Fibroblast of villous mesenchyme (primary cell): Measurements from ENCODE around the gene ZNF485. TPM values are rescaled to one million over a fixed set of nuclear protein-coding genes. Genes with fewer than 3 reads are reported as not detected.
A peak's percentile ranks its signal among the peaks of the same experiment; 100 is the strongest.
"Not testable (repeated sequence)": the region's sequence is repeated elsewhere in the genome, so short reads cannot be mapped to it uniquely, and the experiment has no call there.

Experiments
- DNase-seq: peaks from one replicate; pipeline ENCODE4 v3.0.0-alpha.2; 2010; ENCODE audit warnings: low read depth
- H3K4me3 ChIP-seq: 2 replicates; pipeline ENCODE4 v1.5.1; 2011; ENCODE audit warnings: low read depth, mild to moderate bottlenecking, low read length
- total RNA-seq: library from RNA; depleted of rRNA; stranded (reverse); fragments of >200 nt; gene quantifications from 2 replicates; pipeline ENCODE4 v1.2.3, GENCODE V29; 2012
- TF ChIP-seq, protein P1 (sequence below): IDR thresholded peaks from 2 replicates; pipeline ENCODE4 v1.5.1; 2012; ENCODE audit warnings: low read depth, mild to moderate bottlenecking, low read length; ENCODE audit not compliant: insufficient read depth

ZNF485 gene
- total RNA-seq, 1 donor, result 3.5 TPM

GRCh38 chr10:43591303-43591904 is 14.8 kb upstream of the ZNF485 start:
- no peak overlapping the region for H3K4me3 ChIP-seq
- no peak for DNase-seq
- TF ChIP-seq, protein P1, sequence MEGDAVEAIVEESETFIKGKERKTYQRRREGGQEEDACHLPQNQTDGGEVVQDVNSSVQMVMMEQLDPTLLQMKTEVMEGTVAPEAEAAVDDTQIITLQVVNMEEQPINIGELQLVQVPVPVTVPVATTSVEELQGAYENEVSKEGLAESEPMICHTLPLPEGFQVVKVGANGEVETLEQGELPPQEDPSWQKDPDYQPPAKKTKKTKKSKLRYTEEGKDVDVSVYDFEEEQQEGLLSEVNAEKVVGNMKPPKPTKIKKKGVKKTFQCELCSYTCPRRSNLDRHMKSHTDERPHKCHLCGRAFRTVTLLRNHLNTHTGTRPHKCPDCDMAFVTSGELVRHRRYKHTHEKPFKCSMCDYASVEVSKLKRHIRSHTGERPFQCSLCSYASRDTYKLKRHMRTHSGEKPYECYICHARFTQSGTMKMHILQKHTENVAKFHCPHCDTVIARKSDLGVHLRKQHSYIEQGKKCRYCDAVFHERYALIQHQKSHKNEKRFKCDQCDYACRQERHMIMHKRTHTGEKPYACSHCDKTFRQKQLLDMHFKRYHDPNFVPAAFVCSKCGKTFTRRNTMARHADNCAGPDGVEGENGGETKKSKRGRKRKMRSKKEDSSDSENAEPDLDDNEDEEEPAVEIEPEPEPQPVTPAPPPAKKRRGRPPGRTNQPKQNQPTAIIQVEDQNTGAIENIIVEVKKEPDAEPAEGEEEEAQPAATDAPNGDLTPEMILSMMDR, result no peak

DNA sequence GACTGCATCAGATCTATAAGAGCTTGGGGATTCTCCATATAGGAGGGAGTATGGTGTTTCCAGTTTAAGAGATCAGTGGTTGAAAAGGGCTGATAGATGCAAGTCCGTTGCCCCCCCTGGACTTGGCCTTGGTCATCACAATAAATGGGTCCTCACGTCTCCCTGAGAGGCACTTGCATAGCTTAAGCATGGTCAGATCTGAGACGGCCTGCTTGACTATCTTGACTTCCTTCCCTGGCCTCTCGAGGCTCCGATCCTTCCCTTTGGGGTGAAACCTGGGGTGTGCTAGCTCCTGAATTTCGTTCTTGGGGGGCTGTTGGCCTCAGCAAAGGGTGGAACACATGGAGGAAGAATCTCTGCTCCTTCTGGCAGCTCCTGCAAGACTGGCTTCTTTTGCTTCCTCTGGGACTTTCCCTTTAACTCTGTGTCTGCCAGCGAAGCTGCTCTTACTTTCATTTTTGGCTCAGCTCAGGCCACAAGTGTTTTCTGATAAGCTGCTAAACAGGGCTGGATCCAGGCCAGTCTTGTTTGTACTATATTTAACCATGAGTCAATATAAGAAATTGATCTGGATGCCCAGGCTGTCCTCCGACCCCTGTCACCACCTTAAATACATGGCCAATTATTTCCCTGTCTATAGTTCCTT is 11.2 kb upstream of the ZNF485 start:
- peak; percentile 62 for DNase-seq
- H3K4me3 ChIP-seq, result peak overlapping the region; percentile 45
- TF ChIP-seq, protein P1, result no peak

GRCh38 chr10:43595739-43596298 is 10.4 kb upstream of the ZNF485 start:
- DNase-seq, result no peak
- TF ChIP-seq, protein P1, result no peak
- H3K4me3 ChIP-seq, result no peak overlapping the region

GRCh38 chr10:43596546-43596945 is 9.7 kb upstream of the ZNF485 start:
- H3K4me3 ChIP-seq, result no peak overlapping the region
- TF ChIP-seq, protein P1, result no peak
- no peak for DNase-seq

- TF ChIP-seq, protein P1, result no peak
- peak; percentile 35 for DNase-seq
These were observed 7.8 kb upstream of the ZNF485 start for GRCh38 chr10:43598446-43598845.

GRCh38 chr10:43599333-43599732 is 6.9 kb upstream of the ZNF485 start:
- H3K4me3 ChIP-seq, result no peak overlapping the region
- TF ChIP-seq, protein P1, result no peak
- no peak for DNase-seq

More at GRCh38 chr10:43598446-43598845, 7.8 kb upstream of the ZNF485 start:
- no peak overlapping the region for H3K4me3 ChIP-seq

GRCh38 chr10:43601576-43601975 is 4.7 kb upstream of the ZNF485 start:
- H3K4me3 ChIP-seq, DNase-seq: not testable (repeated sequence)
